GM12878 (cell line): ENCODE data around the gene STYXL2. TPM values are rescaled to one million over a fixed set of nuclear protein-coding genes. Genes with fewer than 3 reads are reported as not detected.

ENCODE experiments used
- ATAC-seq: fragments of 200-7000 bp; cut with Tn5 transposase; 3 replicates; pipeline ENCODE4 v1.9.1; 2020; ENCODE audit warnings: mild to moderate bottlenecking, moderate library complexity
- BruUV-seq: library from RNA; stranded (reverse); fragments of 400-500 nt; replicated peaks from 2 replicates; lab custom pipeline; 2021; lab: Mats Ljungman, UMichigan
- CTCF ChIA-PET: fragments of 300-600 bp; sonication (Branson Sonifier 250); formaldehyde crosslinking; extraction: SDS; loops from one replicate; lab custom pipeline; 2021; ENCODE audit warnings: inconsistent platforms; lab: Yijun Ruan, JAX
- POLR2A ChIA-PET: fragments of 350-600 bp; formaldehyde crosslinking; extraction: SDS; loops from one replicate; lab custom pipeline; 2021; ENCODE audit warnings: inconsistent platforms; lab: Charles Lee
- RAD21 ChIA-PET: fragments of 300-600 bp; sonication (Branson Sonifier 250); formaldehyde crosslinking; loops from one replicate; lab custom pipeline; 2023; ENCODE audit warnings: antibody characterized with exemption; ENCODE audit not compliant: unreplicated experiment; lab: Charles Lee
- SMC1A ChIA-PET: fragments of 300-600 bp; sonication (Branson Sonifier 250); formaldehyde crosslinking; loops from one replicate; lab custom pipeline; 2023; ENCODE audit not compliant: unreplicated experiment, uncharacterized antibody; lab: Charles Lee
- DNase-seq: peaks from one replicate; pipeline ENCODE4 v3.0.0-alpha.2; 2011; ENCODE audit warnings: low read depth, low spot score
- FAIRE-seq: peaks from 3 replicates; lab custom pipeline; 2011; peaks lifted over from hg19 to GRCh38; lab: Jason Lieb, UNC
- H2AFZ ChIP-seq: 2 replicates; pipeline ENCODE4 v1.6.0; 2011; ENCODE audit warnings: low read depth, low read length, control low read depth; ENCODE audit not compliant: control insufficient read depth
- H3K27ac ChIP-seq: 2 replicates; pipeline ENCODE4 v1.5.1; 2011; ENCODE audit warnings: control low read depth; ENCODE audit not compliant: control insufficient read depth, insufficient read depth
- H3K27me3 ChIP-seq, 2 experiments: replicated peaks in 1 of 2; 2 replicates each; pipeline versions ENCODE4 v1.6.0 to v1.6.1; 2011; ENCODE audit warnings: low read length in 1 of 2; ENCODE audit not compliant: control insufficient read depth in 2 of 2, insufficient read depth in 2 of 2
- H3K36me3 ChIP-seq, 2 experiments: 2 replicates each; pipeline ENCODE4 v1.5.1; 2011; ENCODE audit warnings: low read length in 1 of 2; ENCODE audit not compliant: control insufficient read depth in 2 of 2, insufficient read depth in 2 of 2
- H3K4me1 ChIP-seq: 2 replicates; pipeline ENCODE4 v1.6.1; 2011; ENCODE audit warnings: mild to moderate bottlenecking, low read length, moderate library complexity, mixed read lengths; ENCODE audit not compliant: control insufficient read depth, insufficient read depth
- H3K4me2 ChIP-seq: 2 replicates; pipeline ENCODE4 v1.6.0; 2011; ENCODE audit warnings: control low read depth; ENCODE audit not compliant: control insufficient read depth, insufficient read depth
- H3K4me3 ChIP-seq: fragments of 200-600 bp; sonication (generic); 2 replicates; pipeline ENCODE4 v1.5.1; 2016
- H3K79me2 ChIP-seq: 2 replicates; pipeline ENCODE4 v1.6.0; 2011; ENCODE audit warnings: low read length; ENCODE audit not compliant: control insufficient read depth, insufficient read depth
- H3K9ac ChIP-seq: 2 replicates; pipeline ENCODE4 v1.8.0; 2011; ENCODE audit warnings: low read length, control low read depth, mixed read lengths; ENCODE audit not compliant: control insufficient read depth, insufficient read depth
- H3K9me3 ChIP-seq: replicated peaks from 3 replicates; pipeline ENCODE4 v1.5.1; 2011; ENCODE audit warnings: mild to moderate bottlenecking, low read length; ENCODE audit not compliant: control insufficient read depth, insufficient read depth
- H4K20me1 ChIP-seq: 2 replicates; pipeline ENCODE4 v1.6.0; 2011; ENCODE audit not compliant: control insufficient read depth, insufficient read depth
- ESRRA ChIP-seq: IDR thresholded peaks from 2 replicates; pipeline ENCODE4 v1.6.1; 2012; ENCODE audit warnings: mild to moderate bottlenecking, low read length, improper control_type of control experiment
- GABPA ChIP-seq: IDR thresholded peaks from 2 replicates; pipeline ENCODE4 v1.6.1; 2014; ENCODE audit warnings: antibody characterized with exemption, low read depth, mild to moderate bottlenecking, inconsistent platforms
- HDAC2 ChIP-seq: fragments of 200-600 bp; sonication (generic); IDR thresholded peaks from 2 replicates; pipeline ENCODE4 v1.6.1; 2017
- IRF4 ChIP-seq: IDR thresholded peaks from 2 replicates; pipeline ENCODE4 v1.6.1; 2011; ENCODE audit warnings: low read depth, low read length
- MYC ChIP-seq: IDR thresholded peaks from 2 replicates; pipeline ENCODE4 v1.6.1; 2011; ENCODE audit warnings: mild to moderate bottlenecking, low read length, moderate library complexity, inconsistent platforms; ENCODE audit not compliant: insufficient read depth, insufficient replicate concordance, insufficient read length, severe bottlenecking
- NFXL1 ChIP-seq: fragments of 450-650 bp; IDR thresholded peaks from 2 replicates; pipeline ENCODE4 v1.6.1; 2017; ENCODE audit warnings: antibody characterized with exemption, mild to moderate bottlenecking, borderline replicate concordance
- NRF1 ChIP-seq: conservative IDR thresholded peaks from 2 replicates; pipeline ENCODE4 v1.6.1; 2011; ENCODE audit warnings: mild to moderate bottlenecking, low read depth, low read length, improper control_type of control experiment
- WGBS: methylation state at CpG from one replicate; pipeline ENCODE4 v1.1.6; 2016; ENCODE audit warnings: low lambda C conversion rate; ENCODE audit not compliant: insufficient replicate concordance, insufficient coverage; ENCODE audit errors: missing lambda C conversion rate; 5-methylcytosine and 5-hydroxymethylcytosine counted together
- in situ Hi-C: fragments of 300-500 bp; cut with MboI; formaldehyde crosslinking; loops from 9 replicates; pipeline ENCODE4 v1.14.3; 2018; ENCODE audit warnings: mixed read lengths
- intact Hi-C: fragments of 100-400 bp; cut with micrococcal nuclease; formaldehyde crosslinking; loops from one replicate; pipeline ENCODE4 v1.14.2; 2022; ENCODE audit not compliant: unreplicated experiment
- polyA plus RNA-seq, 11 experiments: library from polyadenylated mRNA; depleted of rRNA in 4 of 11; unstranded in 6 of 11; stranded (reverse) in 5 of 11; fragments of >200 nt; fragmentation: Nextera tagmentation in 4 of 11; fragmentation: Illumina TruSeq in 1 of 11; extraction: Ambion mirVana in 4 of 11; extraction: Trizol in 1 of 11; gene quantifications; 1 replicate in 1 of 11; 2 replicates in 10 of 11; pipeline versions ENCODE4 v1.2.1 to v1.2.3, GENCODE V29; 2011 to 2016; ENCODE audit warnings: inconsistent platforms in 2 of 11, missing spikeins in 2 of 11, low read depth in 1 of 11
- total RNA-seq, 4 experiments: library from RNA; depleted of rRNA in 3 of 4; stranded (reverse); fragments of >200 nt in 3 of 4; fragmentation: Illumina TruSeq in 1 of 4; extraction: Trizol in 1 of 4; gene quantifications; 2 replicates each; pipeline versions ENCODE4 v1.2.1 to v1.2.3, GENCODE V29; 2013 to 2021
- TF ChIP-seq, protein P1 (sequence below), 3 experiments: IDR thresholded peaks in 2 of 3; conservative IDR thresholded peaks in 1 of 3; 2 replicates each; pipeline ENCODE4 v1.5.1; 2011; ENCODE audit warnings: low read depth in 3 of 3, low read length in 3 of 3, mild to moderate bottlenecking in 3 of 3, control low read depth in 2 of 3, moderate library complexity in 2 of 3, inconsistent platforms in 1 of 3, mixed read lengths in 1 of 3; ENCODE audit not compliant: control insufficient read depth in 2 of 3, insufficient read depth in 1 of 3; ENCODE audit errors: extremely low read depth in 1 of 3
- TF ChIP-seq, protein P2 (sequence below): IDR thresholded peaks from 2 replicates; pipeline ENCODE4 v1.6.1; 2011; ENCODE audit warnings: mild to moderate bottlenecking, low read depth, low read length, moderate library complexity; ENCODE audit not compliant: insufficient replicate concordance

Gene STYXL2
- total and polyA plus RNA-seq, 10 of the 15 experiments (the other 5 are each of a cell fraction or from before 2014, with no cell fraction given), result under 0.01 to 0.08 (median 0.03) TPM; not detected in 7

DNA sequence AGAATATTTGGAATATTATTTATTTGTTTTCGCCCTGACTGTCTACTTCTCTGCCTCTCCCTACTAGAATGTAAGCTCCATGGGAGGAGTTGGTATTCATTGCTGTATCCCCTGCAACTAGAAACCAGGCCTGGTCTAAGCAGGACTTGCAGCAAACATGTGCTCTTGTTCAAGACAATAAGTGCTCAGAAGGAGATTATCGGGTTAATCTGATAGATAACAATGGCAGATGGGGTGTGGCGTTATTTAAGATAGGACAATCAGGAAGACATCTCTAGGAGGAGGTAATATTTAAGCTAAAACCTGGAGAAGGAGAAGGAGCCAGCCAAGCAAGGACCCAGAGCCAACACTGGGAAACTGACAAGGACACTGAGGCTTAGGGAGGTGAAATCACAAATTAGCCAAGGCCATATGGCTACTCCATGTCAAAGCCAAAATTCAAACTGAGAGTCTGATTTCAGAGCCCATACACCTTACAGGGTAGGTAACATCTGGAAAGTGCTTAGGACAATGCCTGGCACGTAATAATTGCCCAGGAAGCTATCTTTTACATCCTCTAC, 41.5 kb downstream of the STYXL2 start:
- in situ Hi-C loops, result no loop called here

More for the DNA sequence above, 41.5 kb downstream of the STYXL2 start:
- DNase-seq (no peak), FAIRE-seq (no peak), ATAC-seq (no peak)
- CTCF ChIA-PET, result interaction anchor here (1.6 to 5.0 kb wide), 2 partner anchors 74 to 77 kb away, joined by 3 to 20 read pairs; no protein-coding TSS in a partner anchor
- no peaks in the 10 kb centered on the region for H3K36me3 ChIP-seq
- no peaks in the 10 kb centered on the region for H3K9me3 ChIP-seq
- no TSS peak for BruUV-seq
- H3K79me2 ChIP-seq, result no peaks in the 10 kb centered on the region
- WGBS, result 13% methylated on average over 4 of the region's 4 CpGs
- H3K9ac ChIP-seq, result no peak overlapping the region
- H3K4me1 ChIP-seq, result no peaks in the 10 kb centered on the region
- RAD21 ChIA-PET, result no interaction called here
- TF ChIP-seq, protein P1, sequence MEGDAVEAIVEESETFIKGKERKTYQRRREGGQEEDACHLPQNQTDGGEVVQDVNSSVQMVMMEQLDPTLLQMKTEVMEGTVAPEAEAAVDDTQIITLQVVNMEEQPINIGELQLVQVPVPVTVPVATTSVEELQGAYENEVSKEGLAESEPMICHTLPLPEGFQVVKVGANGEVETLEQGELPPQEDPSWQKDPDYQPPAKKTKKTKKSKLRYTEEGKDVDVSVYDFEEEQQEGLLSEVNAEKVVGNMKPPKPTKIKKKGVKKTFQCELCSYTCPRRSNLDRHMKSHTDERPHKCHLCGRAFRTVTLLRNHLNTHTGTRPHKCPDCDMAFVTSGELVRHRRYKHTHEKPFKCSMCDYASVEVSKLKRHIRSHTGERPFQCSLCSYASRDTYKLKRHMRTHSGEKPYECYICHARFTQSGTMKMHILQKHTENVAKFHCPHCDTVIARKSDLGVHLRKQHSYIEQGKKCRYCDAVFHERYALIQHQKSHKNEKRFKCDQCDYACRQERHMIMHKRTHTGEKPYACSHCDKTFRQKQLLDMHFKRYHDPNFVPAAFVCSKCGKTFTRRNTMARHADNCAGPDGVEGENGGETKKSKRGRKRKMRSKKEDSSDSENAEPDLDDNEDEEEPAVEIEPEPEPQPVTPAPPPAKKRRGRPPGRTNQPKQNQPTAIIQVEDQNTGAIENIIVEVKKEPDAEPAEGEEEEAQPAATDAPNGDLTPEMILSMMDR (IDR thresholded peaks at IDR 0.05 in 2 of 3, conservative IDR thresholded peaks at IDR 0.05 in 1 of 3; ENCODE audit: control insufficient read depth in 2 of 3, extremely low read depth in 1 of 3, insufficient read depth in 1 of 3, low read depth in 3 of 3, low read length in 3 of 3), result no peak
- TF ChIP-seq ESRRA (no peak), NRF1 (no peak), GABPA (no peak), MYC (no peak), HDAC2 (no peak), IRF4 (no peak), NFXL1 (no peak)
- TF ChIP-seq, protein P2, sequence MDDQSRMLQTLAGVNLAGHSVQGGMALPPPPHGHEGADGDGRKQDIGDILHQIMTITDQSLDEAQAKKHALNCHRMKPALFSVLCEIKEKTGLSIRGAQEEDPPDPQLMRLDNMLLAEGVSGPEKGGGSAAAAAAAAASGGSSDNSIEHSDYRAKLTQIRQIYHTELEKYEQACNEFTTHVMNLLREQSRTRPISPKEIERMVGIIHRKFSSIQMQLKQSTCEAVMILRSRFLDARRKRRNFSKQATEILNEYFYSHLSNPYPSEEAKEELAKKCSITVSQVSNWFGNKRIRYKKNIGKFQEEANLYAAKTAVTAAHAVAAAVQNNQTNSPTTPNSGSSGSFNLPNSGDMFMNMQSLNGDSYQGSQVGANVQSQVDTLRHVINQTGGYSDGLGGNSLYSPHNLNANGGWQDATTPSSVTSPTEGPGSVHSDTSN, result no peak
- intact Hi-C loops, result no loop called here
- SMC1A ChIA-PET, result no interaction called here
- H3K4me2 ChIP-seq, result no peak overlapping the region
- no peak overlapping the region for H3K27ac ChIP-seq
- no peaks in the 10 kb centered on the region for H4K20me1 ChIP-seq
- H3K27me3 ChIP-seq, result peaks cover 5 to 8% of the 10 kb centered on the region in 2 experiments; a peak in 2 of 4 replicates
- no peak overlapping the region for H2AFZ ChIP-seq
- POLR2A ChIA-PET, result no interaction called here
- no peak overlapping the region for H3K4me3 ChIP-seq
